ENCODE results near the gene HCFC1. TPM values are rescaled to one million over a fixed set of nuclear protein-coding genes. Genes with fewer than 3 reads are reported as not detected.

The HCFC1 gene
- total and polyA plus RNA-seq, 2 experiments from 2014 or later = 18.9 to 25.0 TPM

GRCh38 chrX:153929576-153929975 is 42.0 kb downstream of the HCFC1 start:
- H2AFZ ChIP-seq = no peak overlapping the region
- no peaks in the 10 kb centered on the region for H4K20me1 ChIP-seq (ENCODE audit: insufficient read depth, poor library complexity, severe bottlenecking)
- no peak overlapping the region for H3K4me2 ChIP-seq
- peaks cover 18% of the 10 kb centered on the region for H3K79me2 ChIP-seq
- H3K27ac ChIP-seq = no peak overlapping the region
- no peak for DNase-seq (ENCODE audit: low spot score)
- no peaks in the 10 kb centered on the region for H3K9me3 ChIP-seq (ENCODE audit: low read depth)
- no peak overlapping the region for H3K4me3 ChIP-seq
- H3K9me2 ChIP-seq (replicated peaks; ENCODE audit: insufficient read depth) = no peaks in the 10 kb centered on the region
- no peak for TF ChIP-seq CTCF (IDR thresholded peaks at IDR 0.05; ENCODE audit: poor library complexity)
- TF ChIP-seq EZH2 (IDR thresholded peaks at IDR 0.05; ENCODE audit: borderline replicate concordance) = no peak
- TF ChIP-seq EZH2phosphoT487 (IDR thresholded peaks at IDR 0.05; ENCODE audit: low read depth, severe bottlenecking, unreplicated experiment) = no peak
- no peaks in the 10 kb centered on the region for H3K36me3 ChIP-seq (replicated peaks; ENCODE audit: insufficient read depth, low read depth)
- H3K4me1 ChIP-seq (ENCODE audit: insufficient read depth) = peaks cover 7% of the 10 kb centered on the region
- no peaks in the 10 kb centered on the region for H3K27me3 ChIP-seq
- 88% methylated on average over 10 of the region's 10 CpGs for WGBS (ENCODE audit: low lambda C conversion rate, missing lambda C conversion rate)

GRCh38 chrX:153928846-153929245 is 42.8 kb downstream of the HCFC1 start:
- H3K4me2 ChIP-seq = peak overlapping the region; percentile 57
- H2AFZ ChIP-seq = no peak overlapping the region
- peaks cover 7% of the 10 kb centered on the region for H3K4me1 ChIP-seq (ENCODE audit: insufficient read depth)
- no peak for DNase-seq (ENCODE audit: low spot score)
- WGBS (ENCODE audit: low lambda C conversion rate, missing lambda C conversion rate) = 83% methylated on average over 8 of the region's 9 CpGs
- H3K36me3 ChIP-seq (replicated peaks; ENCODE audit: insufficient read depth, low read depth) = no peaks in the 10 kb centered on the region
- H3K27ac ChIP-seq = no peak overlapping the region
- no peaks in the 10 kb centered on the region for H4K20me1 ChIP-seq (ENCODE audit: insufficient read depth, poor library complexity, severe bottlenecking)
- no peak for TF ChIP-seq CTCF (IDR thresholded peaks at IDR 0.05; ENCODE audit: poor library complexity)
- no peak for TF ChIP-seq EZH2 (IDR thresholded peaks at IDR 0.05; ENCODE audit: borderline replicate concordance)
- no peak for TF ChIP-seq EZH2phosphoT487 (IDR thresholded peaks at IDR 0.05; ENCODE audit: low read depth, severe bottlenecking, unreplicated experiment)
- H3K27me3 ChIP-seq = no peaks in the 10 kb centered on the region
- H3K9me2 ChIP-seq (replicated peaks; ENCODE audit: insufficient read depth) = no peaks in the 10 kb centered on the region
- no peak overlapping the region for H3K4me3 ChIP-seq
- peaks cover 14% of the 10 kb centered on the region for H3K79me2 ChIP-seq
- no peaks in the 10 kb centered on the region for H3K9me3 ChIP-seq (ENCODE audit: low read depth)

- no peaks in the 10 kb centered on the region for H4K20me1 ChIP-seq (ENCODE audit: insufficient read depth, poor library complexity, severe bottlenecking)
- no peak overlapping the region for H2AFZ ChIP-seq
- peaks cover 7% of the 10 kb centered on the region for H3K4me1 ChIP-seq (ENCODE audit: insufficient read depth)
- H3K4me3 ChIP-seq = peak overlapping the region; percentile 38
- DNase-seq (ENCODE audit: low spot score) = peak; percentile 96
- peaks cover 7% of the 10 kb centered on the region for H3K79me2 ChIP-seq
- no peaks in the 10 kb centered on the region for H3K9me2 ChIP-seq (replicated peaks; ENCODE audit: insufficient read depth)
- no peaks in the 10 kb centered on the region for H3K9me3 ChIP-seq (ENCODE audit: low read depth)
- H3K27ac ChIP-seq = peak overlapping the region; percentile 95
- H3K36me3 ChIP-seq (replicated peaks; ENCODE audit: insufficient read depth, low read depth) = no peaks in the 10 kb centered on the region
- H3K4me2 ChIP-seq = peak overlapping the region; percentile 85
- TF ChIP-seq EZH2 (IDR thresholded peaks at IDR 0.05; ENCODE audit: borderline replicate concordance) = no peak
- TF ChIP-seq CTCF (IDR thresholded peaks at IDR 0.05; ENCODE audit: poor library complexity) = peak; percentile 22
- no peak for TF ChIP-seq EZH2phosphoT487 (IDR thresholded peaks at IDR 0.05; ENCODE audit: low read depth, severe bottlenecking, unreplicated experiment)
- 35% methylated on average over 67 of the region's 76 CpGs for WGBS (ENCODE audit: low lambda C conversion rate, missing lambda C conversion rate)
- H3K27me3 ChIP-seq = no peaks in the 10 kb centered on the region
Observed at GRCh38 chrX:153927922-153928760, 43.5 kb downstream of the HCFC1 start.

Measured in hepatocyte (in vitro differentiated cells).